GM19239 (cell line): Measurements from ENCODE around the gene ZNF804A.
"Not testable (repeated sequence)": the region's sequence is repeated elsewhere in the genome, so short reads cannot be mapped to it uniquely, and the experiment has no call there.

Source experiments
- DNase-seq: peaks from one replicate; pipeline ENCODE4 v3.0.0; 2011; ENCODE audit warnings: low spot score; ENCODE audit not compliant: insufficient read length
- FAIRE-seq: peaks from 2 replicates; lab custom pipeline; 2011; peaks lifted over from hg19 to GRCh38; lab: Jason Lieb, UNC

The ZNF804A gene

DNA sequence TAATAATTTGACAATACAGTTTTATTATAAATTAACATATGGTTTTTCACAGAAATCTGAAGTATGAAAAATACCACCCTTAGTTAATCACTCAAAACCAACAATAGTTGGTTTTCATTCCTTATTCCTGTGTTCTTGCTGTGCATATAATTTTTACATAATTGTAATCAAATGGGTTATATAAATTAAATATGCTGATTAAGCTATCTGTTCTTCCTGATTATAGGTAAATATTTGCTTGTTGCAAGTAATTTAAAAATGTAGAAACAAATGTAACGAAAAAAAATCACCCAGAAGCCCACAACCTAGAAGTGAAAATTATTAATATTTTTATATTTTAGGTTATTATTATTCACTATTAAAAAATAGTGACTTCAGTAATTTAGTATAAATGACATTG, 98.3 kb downstream of the ZNF804A start:
- no peak for FAIRE-seq
- no peak for DNase-seq

DNA sequence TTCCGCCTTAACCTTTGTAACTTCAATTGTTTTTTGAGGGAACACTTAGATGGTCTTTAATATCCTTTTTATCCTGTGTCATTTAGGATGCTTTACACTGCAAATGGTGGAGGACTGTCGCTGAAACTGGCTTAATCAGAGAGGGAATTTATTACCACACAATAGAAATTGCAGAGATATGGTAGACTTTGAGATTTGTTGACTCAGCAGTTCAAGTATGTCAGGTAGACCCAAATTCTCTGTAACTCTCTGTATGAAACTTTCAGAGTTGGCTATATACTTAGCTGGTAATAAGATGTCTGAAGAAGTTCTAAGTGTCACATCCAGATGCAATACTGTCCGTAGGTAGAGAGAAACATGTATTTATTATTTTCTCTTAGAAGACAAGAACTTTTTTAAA, 100.1 kb downstream of the ZNF804A start:
- DNase-seq (no peak), FAIRE-seq (no peak)

DNA sequence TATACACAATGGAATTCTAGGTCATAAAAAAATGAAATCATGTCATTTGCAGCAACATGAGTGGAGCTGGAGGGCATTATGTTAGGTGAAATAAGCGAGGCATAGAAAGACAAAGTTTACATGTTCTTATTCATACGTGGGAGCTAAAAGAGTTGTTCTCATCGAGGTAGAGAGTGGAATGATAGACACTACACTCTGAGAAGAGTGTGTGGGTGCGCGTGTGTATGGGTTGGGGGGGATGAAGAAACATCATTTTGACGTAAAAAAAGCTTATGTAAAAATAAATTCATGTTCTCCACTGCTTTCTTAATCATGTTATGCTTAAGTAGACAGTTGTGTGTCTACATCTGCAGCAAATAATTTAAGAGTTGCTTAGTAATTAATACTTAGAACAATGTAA, 123.6 kb downstream of the ZNF804A start:
- FAIRE-seq, result no peak
- DNase-seq, result no peak

DNA sequence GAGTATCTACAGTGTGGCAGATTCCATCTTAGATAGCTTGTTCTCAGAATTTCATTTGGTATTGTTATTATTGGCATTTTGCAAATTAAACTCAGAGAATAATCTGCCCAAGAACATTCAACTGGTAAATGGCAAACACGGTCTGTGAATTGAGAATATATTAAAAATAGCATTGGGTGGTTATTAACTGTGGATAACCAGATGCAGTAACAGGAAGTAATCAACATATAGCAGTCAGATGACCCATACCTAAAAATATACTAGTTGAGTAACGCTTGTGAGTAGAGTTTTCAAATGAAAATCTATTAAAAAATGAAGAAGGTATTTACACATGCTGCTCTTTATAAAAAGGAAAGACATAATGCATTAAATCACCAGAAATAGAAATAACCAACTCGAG, 129.5 kb downstream of the ZNF804A start:
- DNase-seq, result no peak
- no peak for FAIRE-seq

DNA sequence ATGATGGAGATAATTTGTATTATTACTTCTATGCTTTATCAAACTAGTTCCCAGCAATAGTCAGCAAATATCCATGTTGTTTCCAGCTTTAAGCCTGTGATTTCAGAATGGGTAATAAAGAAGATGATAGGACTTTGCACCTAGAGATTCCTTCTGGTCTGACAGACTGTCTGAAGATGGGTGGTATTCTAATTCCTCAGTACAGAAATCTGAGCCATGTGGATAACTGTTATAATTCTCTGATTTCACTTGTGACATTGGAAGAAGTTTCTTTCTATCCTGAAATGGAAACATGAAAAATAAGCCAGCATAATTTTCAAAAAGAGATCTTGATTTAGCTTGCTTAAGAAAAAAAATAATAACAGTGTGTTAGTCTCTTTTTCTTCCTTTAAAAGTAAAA, 130.1 kb downstream of the ZNF804A start:
- FAIRE-seq (no peak), DNase-seq (no peak)

DNA sequence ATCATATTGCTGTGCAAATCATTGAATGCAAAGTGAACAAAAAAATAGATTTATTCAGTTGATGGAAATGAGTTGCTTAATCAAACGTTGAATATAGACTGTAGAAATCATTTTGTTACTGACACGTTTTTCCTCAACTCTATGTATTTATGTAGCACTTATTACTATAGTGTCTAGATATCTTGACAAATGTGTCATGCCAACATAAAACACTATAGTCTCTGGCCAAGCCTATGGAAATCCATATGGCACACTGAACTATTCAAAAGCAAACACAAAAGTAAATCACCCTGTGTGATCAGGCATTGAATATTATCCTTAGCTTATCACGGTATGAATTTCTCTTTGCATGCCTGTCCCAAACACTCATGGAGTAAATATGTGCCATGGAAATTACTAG, 131.3 kb downstream of the ZNF804A start:
- FAIRE-seq, result no peak

DNA sequence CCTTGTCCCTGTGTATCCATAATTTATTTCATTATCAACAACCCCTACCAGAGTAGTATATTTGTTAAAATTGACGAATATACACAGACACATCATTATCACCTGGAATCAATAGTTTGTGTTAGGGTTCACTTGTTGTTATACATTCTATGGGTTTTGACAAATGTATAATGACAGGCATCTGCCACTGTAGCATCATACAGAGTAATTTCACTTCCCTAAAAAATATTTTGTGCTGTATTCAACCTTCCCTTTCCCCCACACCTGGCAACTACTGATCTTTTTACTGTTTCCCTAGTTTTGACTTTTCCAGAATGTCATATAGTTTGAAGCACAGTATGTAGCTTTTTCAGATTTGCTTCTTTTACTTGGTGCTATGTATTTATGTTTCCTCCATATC, 132.0 kb downstream of the ZNF804A start:
- FAIRE-seq (no peak), DNase-seq (no peak)

More for the DNA sequence above, 131.3 kb downstream of the ZNF804A start:
- DNase-seq, result no peak

DNA sequence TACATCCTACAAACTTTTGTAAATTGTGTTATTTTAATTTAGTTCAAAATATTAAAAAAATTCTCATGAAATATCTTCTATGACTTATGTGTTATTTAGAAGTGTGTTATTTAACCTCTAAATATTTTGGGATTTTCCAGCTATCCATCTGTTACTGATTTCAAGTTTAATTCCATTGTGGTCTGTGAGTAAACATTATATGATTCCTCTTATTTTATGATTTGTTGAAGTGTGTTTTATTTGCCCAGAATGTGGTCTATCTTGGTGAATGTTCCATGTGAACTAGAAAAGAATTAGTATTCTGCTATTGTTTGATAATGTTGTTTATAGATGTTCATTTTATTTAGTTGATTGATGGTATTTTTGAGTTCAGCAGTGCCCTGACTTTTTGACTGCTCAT, 136.0 kb downstream of the ZNF804A start:
- FAIRE-seq, result no peak

DNA sequence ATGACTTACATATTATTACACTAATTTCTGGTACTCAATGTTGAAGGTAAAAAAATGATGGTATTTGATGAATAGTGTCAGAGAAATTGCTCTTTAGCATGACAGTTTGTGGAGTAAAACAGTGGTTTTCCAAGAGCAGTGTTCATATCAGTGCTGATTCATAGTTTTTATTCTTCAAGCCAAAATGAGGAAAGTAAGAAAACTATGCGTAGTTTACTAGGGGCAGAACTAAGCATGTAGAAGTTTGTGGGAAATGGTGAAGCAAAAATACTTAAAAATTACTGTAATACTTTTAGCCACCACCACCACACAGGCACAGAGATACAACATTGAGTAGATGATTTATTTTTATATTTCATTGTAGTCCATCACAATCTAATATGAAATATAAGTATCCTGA, 137.3 kb downstream of the ZNF804A start:
- FAIRE-seq, result no peak
- no peak for DNase-seq

More for the DNA sequence above, 136.0 kb downstream of the ZNF804A start:
- no peak for DNase-seq

DNA sequence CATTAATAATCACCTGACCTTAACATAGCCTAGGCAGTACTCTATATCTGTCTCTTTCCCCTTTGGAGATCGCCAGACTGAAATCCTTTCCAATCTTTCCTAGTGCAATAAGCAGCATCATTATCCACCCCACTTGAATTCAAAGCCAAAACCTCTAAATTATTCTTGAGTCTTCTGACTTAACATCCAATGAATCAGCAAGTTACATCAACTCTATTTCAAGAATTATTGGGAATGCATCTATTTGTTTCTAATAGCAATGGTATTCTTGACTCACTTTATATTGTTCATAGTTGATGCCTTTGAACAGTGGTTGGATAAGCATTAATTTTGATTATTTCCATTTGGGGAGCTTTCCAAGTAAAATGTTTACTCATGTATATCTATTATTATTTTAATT, 144.8 kb downstream of the ZNF804A start:
- FAIRE-seq, result no peak
- no peak for DNase-seq

DNA sequence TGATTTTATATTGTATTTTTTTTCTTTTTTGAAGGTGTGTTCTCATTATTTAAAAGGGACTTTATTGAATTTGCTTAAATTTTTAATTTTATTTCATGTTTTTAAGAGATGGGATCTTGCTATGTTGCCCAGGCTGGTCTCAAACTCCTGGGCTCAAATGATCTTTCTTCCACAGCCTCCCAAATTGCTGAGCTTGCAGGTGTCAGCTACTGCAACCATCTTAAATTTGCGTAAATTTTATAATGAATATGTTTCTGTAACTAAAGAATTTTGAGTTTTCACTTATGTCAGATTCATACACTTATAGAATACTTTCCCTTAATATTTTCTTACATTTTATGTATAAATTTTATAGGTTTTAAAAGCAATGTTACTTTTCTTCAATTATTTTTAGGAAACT, 157.8 kb downstream of the ZNF804A start:
- DNase-seq (no peak), FAIRE-seq (no peak)

DNA sequence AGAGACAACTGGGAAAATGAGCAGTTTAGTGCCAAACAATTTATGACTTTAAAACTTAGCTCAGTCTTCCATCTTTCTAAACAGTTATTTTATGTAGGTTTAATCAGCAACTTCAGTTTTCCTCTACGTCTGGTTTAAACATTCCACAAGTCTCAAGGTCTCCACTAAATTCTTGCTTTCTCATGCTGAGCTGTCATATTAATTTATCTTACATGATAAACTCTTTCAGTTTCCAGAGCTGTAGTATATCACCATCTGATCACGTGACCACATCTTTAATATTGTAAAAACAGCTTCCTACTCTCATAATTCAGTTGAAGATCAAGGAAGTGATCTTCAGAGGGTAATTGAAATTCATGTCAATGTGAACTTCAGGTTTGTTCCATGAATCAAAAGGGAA, 158.6 kb downstream of the ZNF804A start:
- FAIRE-seq (no peak), DNase-seq (no peak)

DNA sequence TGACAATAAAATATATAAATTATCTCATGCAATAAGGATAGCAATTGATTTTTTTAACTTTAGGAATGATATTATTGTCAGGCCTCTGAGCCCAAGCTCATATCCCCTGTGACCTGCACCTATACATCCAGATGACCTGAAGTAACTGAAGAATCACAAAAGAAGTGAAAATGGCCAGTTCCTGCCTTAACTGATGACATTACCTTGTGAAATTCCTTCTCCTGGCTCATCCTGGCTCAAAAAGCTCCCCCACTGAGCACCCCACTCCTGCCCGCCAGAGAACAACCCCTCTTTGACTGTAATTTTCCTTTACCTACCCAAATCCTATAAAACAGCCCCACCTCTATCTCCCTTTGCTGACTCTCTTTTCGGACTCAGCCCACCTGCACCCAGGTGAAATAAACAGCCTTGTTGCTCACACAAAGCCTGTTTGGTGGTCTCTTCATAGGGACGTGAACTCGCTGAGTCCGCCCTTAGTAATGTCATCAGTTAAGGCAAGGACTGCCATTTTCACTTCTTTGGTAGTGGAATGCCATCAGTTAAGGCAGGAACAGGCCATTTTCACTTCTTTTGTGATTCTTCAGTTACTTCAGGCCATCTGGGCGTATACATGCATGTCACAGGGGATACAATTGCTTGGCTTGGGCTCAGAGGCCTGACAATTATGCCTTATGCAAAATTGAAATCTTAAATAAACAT, 161.4 kb downstream of the ZNF804A start:
- FAIRE-seq, DNase-seq: not testable (repeated sequence)

DNA sequence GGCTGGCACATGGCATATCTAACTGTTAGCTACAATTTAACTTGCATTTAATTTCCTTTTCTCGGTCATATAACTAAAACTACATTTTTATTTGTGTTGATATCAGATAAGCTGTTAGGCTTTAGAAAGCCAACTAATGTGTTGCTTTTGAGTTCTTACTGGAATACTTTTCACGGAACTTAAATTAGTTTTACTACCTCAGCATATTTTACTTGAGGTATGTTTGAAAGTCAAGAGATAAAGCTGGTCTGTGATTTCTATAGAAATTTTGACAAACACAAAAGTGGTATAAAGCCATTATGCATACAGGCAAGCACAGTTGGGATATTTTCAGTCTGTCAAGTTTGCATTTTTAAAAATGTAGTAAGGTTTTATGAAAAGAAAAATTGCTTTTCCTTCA, 162.6 kb downstream of the ZNF804A start:
- no peak for DNase-seq
- FAIRE-seq, result no peak

DNA sequence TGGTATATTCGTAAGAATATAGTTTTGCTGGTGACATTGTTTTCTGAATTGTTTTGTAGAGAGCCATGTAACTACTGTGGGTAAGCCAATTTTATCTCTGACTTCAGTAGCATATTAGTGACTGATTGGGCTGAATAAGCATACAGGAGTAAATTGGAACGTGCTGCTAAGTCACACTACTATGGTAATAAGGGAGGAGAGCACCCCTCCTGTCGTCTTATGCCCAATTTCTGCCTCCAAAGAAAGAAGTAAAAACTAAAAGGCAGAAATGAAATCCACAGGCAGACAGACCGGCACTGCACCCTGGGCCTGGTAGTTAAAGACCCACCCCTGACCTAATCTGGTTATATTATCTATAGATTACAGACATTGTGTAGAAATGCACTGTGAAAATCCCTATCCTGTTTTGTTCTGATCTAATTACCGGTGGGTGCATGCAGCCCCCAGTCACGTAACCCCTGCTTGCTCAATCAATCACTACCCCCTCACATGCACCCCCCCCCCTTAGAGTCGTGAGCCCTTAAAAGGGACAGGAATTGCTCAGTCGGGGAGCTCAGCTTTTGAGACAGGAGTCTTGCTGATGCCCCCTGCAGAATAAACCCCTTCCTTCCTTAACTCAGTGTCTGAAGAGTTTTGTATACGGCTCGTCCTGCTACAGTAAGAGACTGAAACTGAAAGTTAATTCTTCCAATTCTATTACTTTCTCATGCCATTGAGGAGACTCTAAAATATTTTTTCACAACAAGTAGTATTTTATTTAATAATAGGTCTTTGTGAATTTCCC, 167.0 kb downstream of the ZNF804A start:
- DNase-seq, result no peak

DNA sequence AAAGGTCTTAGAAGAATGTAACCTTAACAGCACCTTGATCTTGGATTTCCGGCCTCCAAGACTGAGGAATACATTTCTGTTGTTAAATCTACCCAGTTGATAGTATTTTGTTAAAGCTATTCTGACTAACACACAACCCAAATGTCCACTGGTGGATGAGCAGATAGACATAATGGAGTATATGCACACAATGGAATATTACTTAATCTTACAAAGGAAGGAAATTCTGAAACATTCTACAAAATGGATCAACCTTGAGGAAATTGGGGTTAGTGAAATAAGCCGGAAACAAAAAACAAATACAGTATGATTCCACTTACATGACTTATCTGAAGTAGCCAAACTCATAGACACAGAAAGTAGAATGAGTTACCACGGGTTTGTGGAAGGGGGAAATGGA, 168.7 kb downstream of the ZNF804A start:
- DNase-seq (no peak), FAIRE-seq (no peak)

More for the DNA sequence above, 167.0 kb downstream of the ZNF804A start:
- FAIRE-seq, result no peak

DNA sequence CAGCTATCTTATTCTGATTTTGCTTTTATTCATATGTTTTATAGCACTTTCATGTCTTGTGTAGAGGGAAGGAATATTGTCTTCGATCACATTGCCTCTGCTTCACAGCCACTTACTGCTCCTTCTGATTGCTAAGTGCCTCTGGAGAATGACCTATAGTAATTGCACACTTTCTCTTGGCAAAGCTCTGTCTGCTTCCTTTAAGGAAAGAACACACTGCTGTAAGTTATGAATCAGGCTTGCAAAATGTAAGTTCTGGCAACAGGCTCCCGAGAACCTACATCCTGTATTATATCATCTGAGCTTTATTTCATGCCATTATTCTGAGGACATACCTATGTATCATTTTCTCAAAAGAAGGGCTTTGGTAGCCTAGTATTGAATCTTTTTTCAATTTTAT, 170.7 kb downstream of the ZNF804A start:
- FAIRE-seq (no peak), DNase-seq (no peak)

DNA sequence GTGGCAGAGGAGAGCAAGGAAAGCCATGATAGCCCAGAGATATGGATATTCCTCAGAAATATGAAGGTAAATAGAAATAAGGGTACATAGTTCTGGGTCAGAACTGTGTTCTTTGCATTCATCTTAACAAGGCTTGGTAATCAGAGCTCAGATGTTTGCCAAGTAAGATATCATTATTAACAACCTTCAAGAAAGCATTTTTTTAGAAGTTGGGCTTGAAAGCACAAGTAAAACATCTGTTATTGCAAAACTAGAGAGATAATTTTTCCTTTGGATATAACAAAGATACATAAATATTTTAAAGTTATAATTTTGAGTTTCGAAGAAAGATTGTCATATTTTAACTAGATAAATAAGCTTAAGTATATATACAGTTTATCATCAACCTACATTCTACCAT, 171.4 kb downstream of the ZNF804A start:
- DNase-seq (no peak), FAIRE-seq (no peak)

DNA sequence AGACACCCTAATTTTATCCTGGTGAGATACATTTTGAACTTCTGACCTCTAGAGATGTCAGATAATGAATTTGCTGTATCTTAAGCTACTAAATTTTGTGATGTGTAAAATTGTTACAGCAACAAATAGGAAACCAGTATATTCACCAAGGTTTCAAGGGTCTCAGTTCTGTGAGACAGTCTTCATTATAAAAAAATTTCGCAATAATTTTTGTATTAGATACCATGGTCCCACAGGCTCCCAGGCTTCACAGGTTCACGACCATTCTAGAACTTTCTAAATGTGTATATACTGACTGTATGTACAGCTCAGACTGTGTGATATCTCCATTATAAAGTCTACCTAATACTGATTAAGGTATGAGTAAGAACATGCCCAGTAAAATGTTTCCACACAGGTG, 181.4 kb downstream of the ZNF804A start:
- DNase-seq, result no peak
- FAIRE-seq, result no peak

DNA sequence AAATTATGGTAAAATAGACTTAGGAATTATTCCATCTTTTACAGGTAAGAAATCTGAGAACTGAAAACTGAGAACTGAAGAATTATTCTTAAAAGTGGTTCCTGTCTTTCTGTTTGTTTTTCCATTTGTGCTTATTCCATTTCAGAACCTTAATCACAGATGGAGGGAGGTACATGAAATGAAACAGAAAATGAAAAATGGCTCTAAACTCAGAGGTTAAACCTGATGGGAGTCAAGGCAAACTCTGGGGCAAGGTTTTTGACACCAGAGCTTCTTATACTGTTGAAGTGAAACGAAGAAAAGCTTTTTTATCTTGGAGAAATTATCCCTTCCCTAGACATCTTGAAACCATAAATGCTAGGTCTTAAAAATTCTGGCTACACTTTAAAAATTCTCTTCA, 182.1 kb downstream of the ZNF804A start:
- no peak for FAIRE-seq
- DNase-seq, result no peak

DNA sequence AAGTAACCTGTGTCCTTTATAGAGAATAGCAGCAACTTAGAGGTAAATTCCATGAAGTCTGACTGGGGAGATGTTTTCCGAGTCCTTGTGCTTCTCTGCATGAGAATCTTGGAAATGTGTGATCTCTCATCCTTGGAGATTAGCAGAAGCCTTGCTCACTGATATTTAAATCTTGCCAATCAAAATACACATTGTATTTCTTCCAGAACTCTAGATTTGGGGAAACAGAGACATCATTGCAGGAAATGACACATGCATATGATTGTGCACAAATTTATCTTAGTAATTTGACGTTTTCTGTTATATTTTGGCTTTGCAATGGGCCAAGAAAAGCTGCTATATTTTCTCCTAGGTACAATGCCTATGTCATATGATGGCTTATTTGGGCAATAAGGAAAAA, 182.6 kb downstream of the ZNF804A start:
- no peak for FAIRE-seq
- DNase-seq, result no peak

DNA sequence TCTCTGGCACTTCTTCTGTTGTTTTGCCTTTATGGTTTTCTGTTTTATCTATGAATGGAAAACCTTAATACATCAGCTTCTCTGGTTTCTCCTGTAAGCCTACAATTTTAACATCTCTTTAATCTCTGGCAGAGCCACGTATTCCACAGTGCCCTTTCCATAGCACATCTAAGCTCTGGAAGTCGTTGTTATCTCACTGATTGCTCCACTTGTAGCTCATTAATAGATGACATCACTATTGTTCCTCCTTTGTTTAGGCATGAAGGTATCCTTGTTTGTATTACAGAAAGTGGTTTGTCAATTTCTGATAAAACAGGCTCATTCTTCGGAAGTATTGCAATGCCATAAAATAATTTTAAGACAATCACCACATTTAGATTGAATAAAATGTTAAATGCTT, 185.2 kb downstream of the ZNF804A start:
- FAIRE-seq (no peak), DNase-seq (no peak)
